GM21737 (cell line): ENCODE data around the gene BORCS5.
"Not testable (repeated sequence)": the region's sequence is repeated elsewhere in the genome, so short reads cannot be mapped to it uniquely, and the experiment has no call there.

Experiments
- ATAC-seq: cut with Tn5 transposase; IDR thresholded peaks from one replicate; pipeline ENCODE4 v1.9.1; 2021; ENCODE audit warnings: mild to moderate bottlenecking, moderate library complexity; ENCODE audit not compliant: unreplicated experiment

Gene BORCS5

GRCh38 chr12:12392413-12392812 is 35.5 kb downstream of the BORCS5 start:
- no peak for ATAC-seq

- no peak for ATAC-seq
Observed at GRCh38 chr12:12393171-12393570, 36.3 kb downstream of the BORCS5 start.

- no peak for ATAC-seq
Observed at GRCh38 chr12:12396694-12397093, 39.8 kb downstream of the BORCS5 start.

GRCh38 chr12:12397184-12397583 is 40.3 kb downstream of the BORCS5 start:
- ATAC-seq, result no peak

GRCh38 chr12:12398026-12398859 is 41.4 kb downstream of the BORCS5 start:
- ATAC-seq, result no peak

- ATAC-seq, result no peak
Observed at GRCh38 chr12:12399161-12399560, 42.3 kb downstream of the BORCS5 start.

GRCh38 chr12:12399776-12400305 is 43.0 kb downstream of the BORCS5 start:
- ATAC-seq, result no peak

GRCh38 chr12:12400793-12401192 is 43.9 kb downstream of the BORCS5 start:
- ATAC-seq, result no peak

GRCh38 chr12:12403264-12404248 is 46.7 kb downstream of the BORCS5 start:
- no peak for ATAC-seq

- no peak for ATAC-seq
Observed at GRCh38 chr12:12404297-12404696, 47.4 kb downstream of the BORCS5 start.

GRCh38 chr12:12405882-12406281 is 49.0 kb downstream of the BORCS5 start:
- no peak for ATAC-seq

- ATAC-seq, result no peak
Observed at GRCh38 chr12:12406762-12407161, 49.9 kb downstream of the BORCS5 start.

- no peak for ATAC-seq
Observed at GRCh38 chr12:12408265-12408690, 51.4 kb downstream of the BORCS5 start.

GRCh38 chr12:12409337-12409736 is 52.5 kb downstream of the BORCS5 start:
- not testable (repeated sequence) for ATAC-seq

GRCh38 chr12:12415886-12416285 is 59.0 kb downstream of the BORCS5 start:
- ATAC-seq, result no peak

GRCh38 chr12:12419165-12419564 is 62.3 kb downstream of the BORCS5 start:
- ATAC-seq, result not testable (repeated sequence)

GRCh38 chr12:12423367-12423766 is 66.5 kb downstream of the BORCS5 start:
- no peak for ATAC-seq

- no peak for ATAC-seq
Observed at GRCh38 chr12:12425001-12425400, 68.1 kb downstream of the BORCS5 start.

GRCh38 chr12:12425616-12426015 is 68.7 kb downstream of the BORCS5 start:
- no peak for ATAC-seq

GRCh38 chr12:12427568-12427967 is 70.7 kb downstream of the BORCS5 start:
- ATAC-seq, result no peak

GRCh38 chr12:12428047-12428446 is 71.2 kb downstream of the BORCS5 start:
- ATAC-seq, result no peak
